HG03108 (cell line): ENCODE measurements around the gene PLEKHA4.
A peak's percentile ranks its signal among the peaks of the same experiment; 100 is the strongest.
"Not testable (repeated sequence)": the region's sequence is repeated elsewhere in the genome, so short reads cannot be mapped to it uniquely, and the experiment has no call there.

Source experiments
- ATAC-seq: cut with Tn5 transposase; IDR thresholded peaks from one replicate; pipeline ENCODE4 v1.9.1; 2021; ENCODE audit warnings: moderate library complexity; ENCODE audit not compliant: unreplicated experiment

The PLEKHA4 gene, protein sequence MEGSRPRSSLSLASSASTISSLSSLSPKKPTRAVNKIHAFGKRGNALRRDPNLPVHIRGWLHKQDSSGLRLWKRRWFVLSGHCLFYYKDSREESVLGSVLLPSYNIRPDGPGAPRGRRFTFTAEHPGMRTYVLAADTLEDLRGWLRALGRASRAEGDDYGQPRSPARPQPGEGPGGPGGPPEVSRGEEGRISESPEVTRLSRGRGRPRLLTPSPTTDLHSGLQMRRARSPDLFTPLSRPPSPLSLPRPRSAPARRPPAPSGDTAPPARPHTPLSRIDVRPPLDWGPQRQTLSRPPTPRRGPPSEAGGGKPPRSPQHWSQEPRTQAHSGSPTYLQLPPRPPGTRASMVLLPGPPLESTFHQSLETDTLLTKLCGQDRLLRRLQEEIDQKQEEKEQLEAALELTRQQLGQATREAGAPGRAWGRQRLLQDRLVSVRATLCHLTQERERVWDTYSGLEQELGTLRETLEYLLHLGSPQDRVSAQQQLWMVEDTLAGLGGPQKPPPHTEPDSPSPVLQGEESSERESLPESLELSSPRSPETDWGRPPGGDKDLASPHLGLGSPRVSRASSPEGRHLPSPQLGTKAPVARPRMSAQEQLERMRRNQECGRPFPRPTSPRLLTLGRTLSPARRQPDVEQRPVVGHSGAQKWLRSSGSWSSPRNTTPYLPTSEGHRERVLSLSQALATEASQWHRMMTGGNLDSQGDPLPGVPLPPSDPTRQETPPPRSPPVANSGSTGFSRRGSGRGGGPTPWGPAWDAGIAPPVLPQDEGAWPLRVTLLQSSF

DNA sequence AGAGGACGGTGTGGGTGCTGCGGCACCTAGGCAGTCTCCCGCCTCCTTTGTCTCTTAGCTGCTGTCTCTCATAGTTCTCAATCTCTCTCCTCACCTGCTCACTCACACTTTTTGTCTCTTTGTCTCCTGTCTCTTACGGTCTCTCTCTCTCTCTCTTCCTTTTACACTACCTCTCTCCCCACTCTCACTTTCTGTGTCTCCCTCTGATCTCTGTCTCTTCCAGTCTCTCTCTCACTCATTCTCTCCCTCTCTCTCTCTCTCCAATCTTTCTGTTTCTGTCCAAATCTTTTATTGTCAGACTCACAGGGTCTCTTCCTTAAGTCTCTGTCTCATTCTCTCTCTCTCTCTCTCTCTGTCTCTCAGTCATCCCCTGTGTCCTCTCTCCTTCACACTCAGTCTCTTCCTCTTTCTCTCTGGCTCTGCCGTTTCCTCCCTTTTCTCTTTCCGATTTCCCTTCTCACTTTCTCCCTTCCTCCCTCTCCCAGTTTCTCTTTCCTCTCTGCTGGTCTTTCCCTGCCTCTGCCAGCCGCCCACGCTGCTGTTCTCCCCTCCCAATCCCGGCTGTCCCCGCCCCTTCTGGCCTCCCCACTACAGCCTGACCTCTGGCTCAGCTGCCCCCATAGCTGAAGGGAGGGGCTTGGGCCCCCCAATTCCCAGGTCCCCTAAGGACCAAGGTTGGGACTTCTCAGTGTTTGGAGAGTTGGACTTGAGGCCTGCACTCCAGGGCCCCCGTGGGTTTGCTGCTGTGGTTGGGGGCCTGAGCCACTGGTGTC lies at the start of gene PLEKHA4:
TSS of gene PLEKHA4 (minus strand) at position 504 of the 773 bp plus-strand sequence. CDS start 997 bp downstream, outside the sequence.
- ATAC-seq: no peak

DNA sequence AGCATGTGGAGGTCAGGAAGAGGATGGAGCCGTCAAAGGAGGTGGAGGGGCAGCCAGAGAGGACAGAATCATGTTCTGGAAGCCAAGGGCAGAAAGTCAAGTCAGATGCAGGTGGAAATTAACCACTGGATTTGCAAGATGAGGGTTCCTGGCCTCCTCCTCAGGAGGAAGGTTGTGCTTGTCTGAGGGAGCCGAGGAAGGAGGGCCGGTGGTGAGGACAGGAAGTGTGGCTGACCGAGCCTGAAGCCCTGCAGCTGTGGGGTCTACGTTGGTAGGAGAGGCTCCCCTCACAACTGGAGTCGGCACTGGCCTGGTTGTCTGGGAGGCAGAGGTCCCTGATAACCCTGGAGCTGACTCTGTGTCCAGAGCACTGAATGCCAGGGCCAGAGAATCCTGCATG lies 49.7 kb upstream of the PLEKHA4 start:
- ATAC-seq: no peak

DNA sequence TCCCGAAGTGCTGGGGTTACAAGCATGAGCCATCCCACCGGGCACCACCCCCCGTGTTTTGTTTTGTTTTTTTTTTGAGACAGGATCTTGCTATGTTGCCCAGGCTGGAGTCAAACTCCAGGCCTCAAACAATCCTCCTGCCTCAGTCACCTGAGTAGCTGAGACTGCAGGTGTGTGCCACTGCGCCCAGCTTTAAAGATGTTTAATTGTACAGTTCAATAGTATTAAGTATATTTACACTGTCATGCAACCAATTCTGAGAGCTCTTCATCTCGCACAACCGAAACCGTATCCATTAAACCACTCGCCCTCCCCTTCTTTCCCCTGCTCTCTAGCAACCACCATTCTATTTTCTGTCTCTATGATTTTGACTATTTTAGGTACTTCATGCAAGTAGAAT lies 47.3 kb upstream of the PLEKHA4 start:
- no peak for ATAC-seq

DNA sequence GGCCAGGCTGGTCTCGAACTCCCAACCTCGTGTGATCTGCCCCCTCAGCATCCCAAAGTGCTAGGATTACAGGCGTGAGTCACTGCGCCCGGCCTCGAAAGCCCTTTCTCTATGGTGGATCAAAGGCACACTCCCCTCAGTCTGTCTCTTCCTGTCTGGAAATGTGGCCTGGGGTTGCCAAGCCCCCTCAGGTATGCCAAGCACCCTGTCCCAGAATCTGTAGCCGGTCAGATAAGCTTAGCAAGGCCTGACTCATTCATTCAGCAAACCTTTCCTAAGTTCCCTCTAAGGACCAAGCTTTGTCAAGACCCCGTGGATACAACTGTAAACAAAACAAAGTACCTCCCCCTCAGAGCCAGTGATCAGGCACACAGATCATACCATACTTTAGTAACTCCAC lies 45.8 kb upstream of the PLEKHA4 start:
- no peak for ATAC-seq

DNA sequence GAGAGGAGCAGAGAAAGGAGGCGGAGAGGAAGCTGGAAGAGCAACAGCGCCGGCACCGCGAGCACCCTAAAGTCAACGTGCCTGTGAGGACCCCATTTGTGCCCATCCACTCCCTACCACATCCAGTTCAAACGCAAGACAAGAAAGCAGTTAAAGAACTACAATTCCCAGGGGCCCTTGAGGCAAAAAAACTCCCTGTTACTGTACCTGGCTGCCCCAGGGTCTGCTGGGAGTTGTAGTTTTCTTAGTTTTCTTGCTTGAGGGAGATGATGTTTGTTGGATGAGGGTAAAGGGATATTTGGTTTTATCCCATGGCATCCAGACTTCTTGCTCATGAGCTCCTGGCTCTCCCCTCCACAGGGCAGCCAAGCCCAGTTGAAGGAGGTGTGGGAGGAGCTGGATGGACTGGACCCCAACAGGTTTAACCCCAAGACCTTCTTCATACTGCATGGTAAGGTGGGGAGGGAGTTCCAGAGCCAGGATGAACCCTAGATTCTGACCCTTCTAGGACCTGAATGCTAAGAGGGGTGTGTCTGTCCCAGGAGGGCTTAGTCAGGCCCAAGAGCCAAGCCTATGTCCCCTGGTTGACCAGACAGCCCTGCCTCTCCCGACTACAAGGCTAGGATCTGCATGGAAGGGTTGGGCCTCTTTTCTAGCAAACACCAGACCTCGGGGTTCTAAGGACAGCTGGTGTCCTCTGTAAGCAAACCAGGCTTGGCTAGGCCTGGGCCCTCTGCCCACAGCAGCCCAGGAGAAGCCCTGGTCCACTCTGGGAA lies 44.9 kb upstream of the PLEKHA4 start:
- no peak for ATAC-seq

DNA sequence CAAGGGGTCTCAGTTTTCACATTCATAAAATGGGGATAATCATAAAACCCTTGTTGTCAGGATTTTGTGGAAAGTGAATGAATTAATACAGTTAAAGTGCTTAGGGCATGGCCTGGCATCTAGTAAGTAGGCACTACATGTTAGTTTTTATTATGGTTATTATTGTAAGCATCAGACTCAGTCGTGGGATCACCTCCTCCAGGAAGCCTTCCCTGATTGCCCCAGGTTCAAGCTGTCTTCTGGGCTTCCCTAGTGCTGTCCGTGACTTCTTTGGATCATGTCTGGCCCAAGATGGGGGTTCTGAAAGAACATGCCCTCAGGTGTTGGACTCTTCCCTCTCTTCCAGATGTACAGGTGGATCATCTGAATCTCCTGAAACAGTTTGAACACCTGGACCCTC lies 42.4 kb upstream of the PLEKHA4 start:
- no peak for ATAC-seq

DNA sequence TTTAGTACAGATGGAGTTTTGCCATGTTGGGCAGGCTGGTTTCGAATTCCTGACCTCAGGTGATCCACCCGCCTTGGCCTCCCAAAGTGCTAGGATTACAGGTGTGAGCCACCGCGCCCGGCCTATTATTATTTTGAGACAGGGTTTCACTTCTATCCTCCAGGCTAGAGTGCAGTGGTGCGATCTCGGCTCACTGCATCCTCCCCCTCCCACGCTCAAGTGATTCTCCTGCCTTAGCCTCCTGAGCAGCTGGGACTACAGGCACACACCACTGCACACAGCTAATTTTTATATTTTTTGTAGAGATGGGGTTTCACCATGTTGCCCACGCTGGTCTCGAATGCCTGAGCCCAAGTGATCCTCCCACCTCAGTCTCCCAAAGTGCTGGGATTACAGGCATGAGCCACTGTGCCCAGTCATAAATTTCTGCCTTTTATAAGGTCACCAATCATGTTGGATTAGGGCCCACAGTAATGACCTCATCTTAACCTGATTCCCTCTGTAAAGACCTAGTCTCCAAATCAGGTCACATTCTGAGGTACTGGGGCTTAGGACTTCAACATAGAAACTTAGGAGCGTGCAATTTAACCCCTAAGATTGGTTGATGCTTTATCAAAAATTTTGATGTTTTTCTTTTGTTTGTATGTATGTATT lies 41.1 kb upstream of the PLEKHA4 start:
- ATAC-seq: not testable (repeated sequence)

DNA sequence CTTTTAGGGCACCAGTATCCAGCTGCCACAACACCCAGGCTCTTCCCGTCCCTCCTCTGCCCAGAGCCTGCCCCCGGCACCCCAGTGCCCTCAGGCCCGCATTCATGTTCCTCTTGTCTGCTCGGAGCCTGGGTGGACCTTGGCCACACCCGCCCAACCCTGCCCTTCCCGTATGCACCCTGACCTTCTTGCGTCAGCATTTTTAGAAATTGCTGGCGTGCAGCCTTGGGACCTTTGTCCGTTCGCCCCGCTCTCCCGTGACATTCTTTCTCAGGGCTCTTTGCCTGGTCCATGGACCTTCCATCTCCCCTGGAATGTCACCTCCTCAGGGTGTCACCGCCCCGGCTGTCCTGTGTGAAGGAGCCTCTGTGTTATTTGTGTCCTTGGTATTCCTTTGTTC lies 39.3 kb upstream of the PLEKHA4 start:
- ATAC-seq: no peak

DNA sequence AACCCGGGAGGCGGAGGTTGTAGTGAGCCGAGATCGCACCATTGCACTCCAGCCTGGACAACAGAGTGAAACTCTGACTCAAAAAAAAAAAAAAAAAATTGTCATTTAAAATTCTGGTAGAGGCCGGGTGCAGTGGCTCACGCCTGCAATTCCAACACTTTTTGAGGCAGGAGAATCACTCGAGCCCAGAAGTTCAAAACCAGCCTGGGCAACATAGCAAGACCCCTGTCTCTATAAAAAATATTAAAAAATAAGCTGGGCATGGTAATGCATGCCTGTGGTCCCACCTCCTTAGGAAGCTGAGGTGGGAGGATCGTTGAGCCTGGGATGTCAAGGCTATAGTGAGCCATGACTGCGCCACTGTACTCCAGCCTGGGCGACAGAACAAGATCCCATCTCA lies 37.9 kb upstream of the PLEKHA4 start:
- no peak for ATAC-seq

DNA sequence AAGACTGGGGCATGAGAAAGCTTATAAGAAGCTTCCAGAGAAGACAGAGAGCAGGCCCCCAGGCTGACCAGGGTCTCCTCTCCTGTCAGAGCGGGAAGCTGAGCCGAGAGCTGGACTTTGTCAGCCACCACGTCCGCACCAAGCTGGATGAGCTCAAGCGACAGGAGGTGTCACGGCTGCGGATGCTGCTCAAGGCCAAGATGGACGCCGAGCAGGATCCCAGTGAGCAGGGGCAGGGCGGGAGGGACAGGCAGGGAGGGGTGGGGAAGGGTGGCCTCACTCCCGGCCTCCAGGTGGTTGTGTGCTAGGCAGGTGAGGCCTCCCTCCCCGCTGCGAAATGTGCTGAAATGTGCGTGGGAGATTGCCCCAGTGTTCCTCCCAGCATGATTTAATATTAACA lies 37.2 kb upstream of the PLEKHA4 start:
- no peak for ATAC-seq

DNA sequence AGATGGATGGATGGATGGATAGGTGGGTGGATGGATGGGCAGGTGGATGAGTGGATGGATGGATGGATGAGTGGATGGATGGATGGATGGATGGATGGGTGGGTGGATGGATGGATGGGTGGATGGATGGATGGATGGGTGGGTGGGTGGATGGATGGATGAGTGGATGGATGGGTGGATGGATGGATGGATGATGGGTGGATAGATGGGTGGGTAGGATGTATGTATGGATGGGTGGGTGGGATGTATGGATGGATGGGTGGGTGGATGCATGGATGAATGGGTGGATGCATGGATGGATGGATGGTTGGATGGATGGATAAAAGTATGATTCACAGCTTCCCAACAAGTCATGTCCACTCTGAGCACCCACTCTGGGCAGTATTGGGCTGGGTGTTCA lies 35.4 kb upstream of the PLEKHA4 start:
- ATAC-seq: not testable (repeated sequence)

DNA sequence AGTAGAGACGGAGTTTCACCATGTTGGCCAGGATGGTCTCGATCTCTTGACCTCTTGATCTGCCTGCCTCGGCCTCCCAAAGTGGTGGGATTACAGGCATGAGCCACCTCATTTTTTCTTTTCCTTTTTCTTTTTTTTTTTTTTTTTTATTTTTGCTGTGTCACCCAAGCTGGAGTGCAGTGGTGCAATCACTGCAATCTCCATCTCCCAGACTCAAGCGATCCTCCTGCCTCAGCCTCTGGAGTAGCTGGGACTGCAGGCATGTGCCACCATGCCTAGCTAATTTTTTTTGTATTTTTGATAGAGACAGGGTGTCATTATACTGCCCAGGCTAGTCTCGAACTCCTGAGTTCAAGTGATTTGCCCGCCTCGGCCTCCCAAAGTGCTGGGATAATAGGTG lies 33.9 kb upstream of the PLEKHA4 start:
- not testable (repeated sequence) for ATAC-seq

DNA sequence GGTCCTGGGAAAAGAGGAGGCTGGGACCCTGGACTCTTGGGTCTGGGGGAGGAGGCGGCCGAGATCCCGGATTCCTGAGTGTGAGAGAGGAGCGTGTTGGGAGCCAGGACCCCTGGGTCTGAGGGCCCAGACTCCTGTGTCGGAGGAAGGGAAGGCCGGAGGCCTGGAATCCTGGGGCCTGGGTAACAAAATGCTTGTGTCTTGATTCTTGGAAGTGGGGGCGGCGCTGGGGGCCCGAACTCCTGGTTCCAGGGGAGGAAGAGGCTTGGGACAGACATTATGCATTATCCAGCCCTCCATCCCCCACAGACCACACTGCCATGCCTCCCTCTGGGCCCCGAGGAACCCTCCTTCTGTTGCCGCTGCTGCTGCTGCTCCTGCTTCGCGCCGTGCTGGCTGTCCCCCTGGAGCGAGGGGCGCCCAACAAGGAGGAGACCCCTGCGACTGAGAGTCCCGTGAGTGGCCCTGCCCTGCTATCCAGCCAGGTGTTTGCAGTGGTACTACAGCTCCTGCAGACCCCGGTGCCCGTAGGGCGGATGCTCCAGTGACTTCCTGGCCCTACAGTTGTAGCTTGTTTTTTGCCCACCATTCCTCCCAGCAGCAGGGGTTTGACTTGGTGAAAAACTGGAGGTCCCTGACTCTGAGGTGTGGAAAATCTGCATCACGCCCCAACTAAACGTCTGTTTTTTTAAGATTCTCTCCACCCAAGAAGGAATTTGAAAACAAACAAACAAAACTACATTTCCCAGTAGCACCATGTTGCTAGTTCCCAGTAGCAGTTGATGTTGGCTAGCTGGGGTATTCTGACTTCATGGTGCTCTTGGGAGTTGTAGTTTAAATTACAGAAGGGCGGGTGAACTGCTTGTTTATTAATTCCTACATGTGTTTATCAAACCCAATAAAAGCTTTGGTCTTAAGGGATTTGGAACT lies 32.3 kb upstream of the PLEKHA4 start:
- no peak for ATAC-seq

DNA sequence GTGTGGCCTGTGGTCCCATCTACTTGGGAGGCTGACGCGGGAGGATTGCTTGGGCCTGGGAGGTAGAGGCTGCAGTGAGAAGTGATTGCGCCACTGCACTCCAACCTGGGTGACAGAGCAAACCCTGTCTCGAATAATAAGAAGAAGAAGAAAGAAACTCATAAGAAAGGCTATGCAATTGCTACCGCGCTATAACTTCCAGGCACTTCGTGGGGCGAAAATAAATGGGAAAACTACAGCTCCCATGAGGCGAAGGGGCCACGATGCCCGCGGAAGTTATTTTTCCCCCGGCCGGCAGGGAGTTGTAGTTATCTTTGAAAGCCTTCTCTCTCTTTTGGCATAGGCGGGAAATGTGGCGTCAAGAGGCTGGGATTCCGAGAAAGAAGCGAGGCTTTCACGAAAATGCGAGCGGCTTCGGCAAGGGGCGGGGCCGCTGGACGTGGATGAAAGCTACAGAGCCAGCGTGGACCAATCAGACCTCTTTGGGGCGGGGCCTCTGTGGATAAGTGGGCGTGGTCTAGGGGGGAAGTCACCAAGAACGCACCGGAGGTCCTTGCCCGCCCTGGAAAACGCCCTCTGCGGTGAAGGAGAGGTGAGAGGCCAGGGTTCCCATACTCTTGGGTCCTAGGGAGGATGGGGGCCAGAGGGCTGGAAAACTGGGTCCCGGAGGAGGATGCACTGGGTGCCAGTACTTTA lies 31.5 kb upstream of the PLEKHA4 start, which contains the start of gene NUCB1:
TSS of gene NUCB1 (plus strand) at position 532 of the 696 bp plus-strand sequence. CDS start 485 bp downstream, outside the sequence.
- peak; percentile 73 for ATAC-seq

DNA sequence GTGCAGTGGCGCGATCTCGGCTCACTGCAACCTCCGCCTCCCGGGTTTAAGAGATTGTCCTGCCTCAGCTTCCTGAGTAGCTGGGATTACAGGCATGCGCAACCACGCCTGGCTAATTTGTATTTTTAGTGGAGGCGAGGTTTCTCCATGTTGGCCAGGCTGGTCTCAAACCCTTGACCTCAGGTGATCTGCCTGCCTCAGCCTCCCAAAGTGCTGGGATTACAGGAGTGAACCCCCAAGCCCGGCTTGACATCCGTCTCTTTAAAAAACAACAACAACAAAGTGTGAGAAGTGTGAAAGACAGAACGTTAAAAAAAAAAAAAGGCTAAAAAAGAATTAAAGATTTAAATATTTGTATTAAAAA lies 31.0 kb upstream of the PLEKHA4 start:
- ATAC-seq: not testable (repeated sequence)

DNA sequence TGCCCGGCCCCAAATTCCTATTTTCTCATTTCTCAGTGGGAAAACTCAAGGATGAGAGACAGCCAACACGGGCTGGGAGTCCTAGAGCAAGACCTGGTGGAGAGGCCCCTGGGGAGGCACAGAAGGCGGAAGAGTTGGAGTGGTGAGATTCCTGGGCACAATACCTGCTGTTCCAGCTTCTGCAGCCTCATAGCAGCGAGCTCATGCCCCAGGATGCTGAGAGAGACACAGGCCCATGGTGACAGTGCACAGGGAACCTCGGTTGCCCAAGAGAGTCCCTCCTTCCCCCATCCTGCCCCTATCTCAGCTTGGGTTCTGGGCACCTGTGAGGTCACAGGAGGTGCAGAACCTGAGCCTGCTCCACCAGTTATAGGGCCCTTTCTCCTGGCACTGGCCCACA lies 28.8 kb upstream of the PLEKHA4 start:
- no peak for ATAC-seq

DNA sequence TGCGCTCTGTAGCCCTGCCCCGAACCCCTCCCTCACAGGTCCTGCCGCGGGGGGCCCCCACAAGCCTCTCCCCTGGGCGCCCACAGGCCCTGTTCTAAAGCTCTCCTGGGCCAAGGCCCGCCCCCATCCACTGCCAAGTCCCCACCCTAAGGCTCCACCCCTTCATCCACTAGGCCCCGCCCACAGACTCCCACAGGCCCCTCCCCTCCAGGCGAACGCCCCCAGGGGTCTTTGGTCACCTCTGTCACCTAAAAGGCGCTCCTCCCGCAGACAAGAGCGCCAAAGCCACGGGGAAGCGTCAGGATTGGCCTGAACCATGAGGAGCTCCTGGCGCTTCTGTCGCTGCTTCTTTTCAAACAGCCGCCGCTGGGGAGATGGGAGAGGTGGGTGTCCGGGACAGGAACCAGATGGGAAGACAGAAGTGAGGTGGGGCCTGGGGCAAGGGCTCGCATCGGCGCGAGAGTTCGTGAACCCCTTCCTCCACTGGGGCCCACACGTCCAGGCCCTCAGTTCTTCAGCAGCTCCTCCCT lies 27.8 kb upstream of the PLEKHA4 start:
- ATAC-seq: no peak

DNA sequence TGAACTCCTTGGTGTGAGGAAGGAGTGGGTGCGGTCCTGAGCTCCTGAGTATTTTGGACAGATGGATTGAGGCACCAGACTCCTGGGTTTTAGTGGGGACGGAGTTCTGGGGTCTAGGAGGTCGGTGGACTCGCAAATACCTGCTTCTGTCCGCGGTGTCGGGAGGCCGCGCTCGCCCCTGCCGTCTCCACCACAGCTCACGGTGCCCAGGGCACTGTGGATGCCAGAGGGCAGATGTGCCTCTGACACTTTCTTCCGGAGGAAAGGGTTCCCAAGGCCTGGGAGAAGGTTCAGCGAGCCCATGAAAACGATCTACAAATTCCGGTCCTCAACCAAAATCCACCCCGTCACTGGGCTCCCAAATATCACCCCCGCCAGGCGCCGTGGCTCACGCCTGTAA lies 26.8 kb upstream of the PLEKHA4 start:
- no peak for ATAC-seq
